Suprapubic skin (tissue), 3 donors: ENCODE results near the gene ZNF865.

ENCODE experiments used
- POLR2AphosphoS5 ChIP-seq, 3 donors: sonication (generic); formaldehyde crosslinking; IDR thresholded peaks; one replicate each; pipeline ENCODE4 v1.6.1; 2017; ENCODE audit warnings: antibody characterized with exemption in 3 of 3
- TF ChIP-seq, protein P1 (sequence below), 2 donors: fragments of 200-600 bp in 1 of 2; fragments of 450-650 bp in 1 of 2; sonication (generic) in 1 of 2; IDR thresholded peaks; one replicate each; pipeline ENCODE4 v1.5.1; 2016 to 2019; ENCODE audit warnings: antibody characterized with exemption in 2 of 2, mild to moderate bottlenecking in 1 of 2, moderate library complexity in 1 of 2

DNA sequence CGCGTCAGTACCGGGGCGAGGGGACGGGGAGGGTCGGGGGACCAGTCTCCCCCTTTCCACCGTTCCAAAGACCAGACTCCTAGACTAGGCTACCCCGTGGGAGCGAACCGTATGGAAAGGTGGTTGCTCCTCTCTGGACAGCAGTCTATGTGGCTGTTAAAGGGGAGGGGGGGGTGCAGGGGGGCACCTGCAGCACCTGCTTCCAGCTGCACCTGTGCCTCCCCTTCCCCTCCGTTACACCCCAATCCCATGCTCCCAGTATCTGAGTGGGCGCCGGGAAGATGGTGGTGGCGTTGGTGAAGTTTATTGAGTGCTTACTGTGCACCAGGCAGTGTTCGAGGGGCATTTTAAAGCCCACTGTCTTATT lies 4.8 kb upstream of the ZNF865 start:
- TF ChIP-seq, protein P1, sequence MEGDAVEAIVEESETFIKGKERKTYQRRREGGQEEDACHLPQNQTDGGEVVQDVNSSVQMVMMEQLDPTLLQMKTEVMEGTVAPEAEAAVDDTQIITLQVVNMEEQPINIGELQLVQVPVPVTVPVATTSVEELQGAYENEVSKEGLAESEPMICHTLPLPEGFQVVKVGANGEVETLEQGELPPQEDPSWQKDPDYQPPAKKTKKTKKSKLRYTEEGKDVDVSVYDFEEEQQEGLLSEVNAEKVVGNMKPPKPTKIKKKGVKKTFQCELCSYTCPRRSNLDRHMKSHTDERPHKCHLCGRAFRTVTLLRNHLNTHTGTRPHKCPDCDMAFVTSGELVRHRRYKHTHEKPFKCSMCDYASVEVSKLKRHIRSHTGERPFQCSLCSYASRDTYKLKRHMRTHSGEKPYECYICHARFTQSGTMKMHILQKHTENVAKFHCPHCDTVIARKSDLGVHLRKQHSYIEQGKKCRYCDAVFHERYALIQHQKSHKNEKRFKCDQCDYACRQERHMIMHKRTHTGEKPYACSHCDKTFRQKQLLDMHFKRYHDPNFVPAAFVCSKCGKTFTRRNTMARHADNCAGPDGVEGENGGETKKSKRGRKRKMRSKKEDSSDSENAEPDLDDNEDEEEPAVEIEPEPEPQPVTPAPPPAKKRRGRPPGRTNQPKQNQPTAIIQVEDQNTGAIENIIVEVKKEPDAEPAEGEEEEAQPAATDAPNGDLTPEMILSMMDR (IDR thresholded peaks at IDR 0.05) = no peak
- no peak for TF ChIP-seq POLR2AphosphoS5 (IDR thresholded peaks at IDR 0.05)
